ENCODE results near the gene UBE2V1.

UBE2V1 gene

GRCh38 chr20:50042370-50043313 is 70.3 kb downstream of the UBE2V1 start:
- no peak for DNase-seq

- DNase-seq = no peak
Observed at GRCh38 chr20:50041246-50041873, 71.6 kb downstream of the UBE2V1 start.

- DNase-seq = no peak
Observed at GRCh38 chr20:50040432-50041245, 72.3 kb downstream of the UBE2V1 start.

- no peak for DNase-seq
Observed at GRCh38 chr20:50039706-50040431, 73.1 kb downstream of the UBE2V1 start.

GRCh38 chr20:50038574-50038991 is 74.4 kb downstream of the UBE2V1 start:
- DNase-seq = no peak

- no peak for DNase-seq
Observed at GRCh38 chr20:50038169-50038568, 74.8 kb downstream of the UBE2V1 start.

- DNase-seq = no peak
Observed at GRCh38 chr20:50037575-50037974, 75.4 kb downstream of the UBE2V1 start.

- no peak for DNase-seq
Observed at GRCh38 chr20:50037123-50037522, 75.8 kb downstream of the UBE2V1 start.

- no peak for DNase-seq
Observed at GRCh38 chr20:50036703-50037102, 76.2 kb downstream of the UBE2V1 start.

- no peak for DNase-seq
Observed at GRCh38 chr20:50034567-50035180, 78.3 kb downstream of the UBE2V1 start.

GRCh38 chr20:50032955-50033666 is 79.8 kb downstream of the UBE2V1 start:
- no peak for DNase-seq
